ENCODE data around the gene ZFYVE28.

GRCh38 chr4:2366252-2367192, 51.9 kb downstream of the ZFYVE28 start:
- TF ChIP-seq TAF1 (IDR thresholded peaks at IDR 0.05; ENCODE audit: borderline replicate concordance, insufficient read depth, low read length) (no peak), SIN3A (IDR thresholded peaks at IDR 0.05; ENCODE audit: borderline replicate concordance, insufficient read depth, low read length) (no peak)
